OCI-LY1 (cell line): Measurements from ENCODE around the gene PIAS3.

ENCODE experiments used
- H2AFZ ChIP-seq: fragments of 200-600 bp; sonication (generic), shearing (Covaris generic); 2 replicates; pipeline ENCODE4 v1.6.0; 2014; ENCODE audit warnings: antibody characterized with exemption, mild to moderate bottlenecking, low read length
- H3F3A ChIP-seq: fragments of 200-600 bp; sonication (generic), shearing (Covaris generic); 2 replicates; pipeline ENCODE4 v1.6.0; 2014; ENCODE audit warnings: mild to moderate bottlenecking, antibody characterized with exemption, low read length, moderate library complexity; ENCODE audit not compliant: insufficient read depth
- H3K27ac ChIP-seq: fragments of 200-600 bp; sonication (generic); 2 replicates; pipeline ENCODE4 v1.5.1; 2014; ENCODE audit warnings: low read length, mixed run types, mild to moderate bottlenecking, low read depth; ENCODE audit not compliant: poor library complexity, severe bottlenecking
- H3K27me3 ChIP-seq: fragments of 200-600 bp; sonication (generic); 2 replicates; pipeline ENCODE4 v1.6.0; 2014; ENCODE audit warnings: antibody characterized with exemption, mild to moderate bottlenecking, low read length, moderate library complexity; ENCODE audit not compliant: insufficient read depth
- H3K36me3 ChIP-seq: fragments of 200-600 bp; sonication (generic); 2 replicates; pipeline ENCODE4 v1.6.1; 2014; ENCODE audit warnings: mild to moderate bottlenecking, antibody characterized with exemption, low read length, moderate library complexity, mixed read lengths; ENCODE audit not compliant: insufficient read depth
- H3K4me1 ChIP-seq: fragments of 200-600 bp; sonication (generic); 2 replicates; pipeline ENCODE4 v1.5.1; 2014; ENCODE audit warnings: mild to moderate bottlenecking, low read length, moderate library complexity; ENCODE audit not compliant: insufficient read depth, severe bottlenecking
- H3K4me2 ChIP-seq: fragments of 200-600 bp; sonication (generic), shearing (Covaris generic); 2 replicates; pipeline ENCODE4 v1.6.1; 2014; ENCODE audit warnings: low read length
- H3K4me3 ChIP-seq: fragments of 200-600 bp; sonication (generic); 2 replicates; pipeline ENCODE4 v1.5.1; 2014; ENCODE audit warnings: low read length, low read depth, mild to moderate bottlenecking, mixed read lengths; ENCODE audit not compliant: poor library complexity, severe bottlenecking
- H3K79me2 ChIP-seq: fragments of 200-600 bp; shearing (Covaris generic); 2 replicates; pipeline ENCODE4 v1.6.1; 2016; ENCODE audit warnings: mixed run types, low read length, mixed read lengths; ENCODE audit not compliant: insufficient read depth
- H3K9ac ChIP-seq: fragments of 200-600 bp; sonication (generic), shearing (Covaris generic); 2 replicates; pipeline ENCODE4 v1.6.1; 2014; ENCODE audit warnings: mild to moderate bottlenecking, low read length, mixed read lengths
- H3K9me2 ChIP-seq: fragments of 200-600 bp; sonication (generic), shearing (Covaris generic); 2 replicates; pipeline ENCODE4 v1.6.1; 2014; ENCODE audit warnings: low read depth, mild to moderate bottlenecking, low read length, mixed read lengths
- H3K9me3 ChIP-seq: fragments of 200-600 bp; shearing (Covaris generic); 2 replicates; pipeline ENCODE4 v1.6.1; 2014; ENCODE audit warnings: low read length, mixed read lengths
- H4K20me1 ChIP-seq: fragments of 200-600 bp; sonication (generic), shearing (Covaris generic); 2 replicates; pipeline ENCODE4 v1.6.0; 2016; ENCODE audit warnings: mild to moderate bottlenecking, low read length; ENCODE audit not compliant: insufficient read depth
- CTCF ChIP-seq: fragments of 200-600 bp; sonication (generic), shearing (Covaris generic); IDR thresholded peaks from 2 replicates; pipeline ENCODE4 v1.5.1; 2017; ENCODE audit warnings: mild to moderate bottlenecking, antibody characterized with exemption, low read length, moderate library complexity, mixed read lengths
- EZH2 ChIP-seq: fragments of 200-600 bp; sonication (generic), shearing (Covaris generic); IDR thresholded peaks from 2 replicates; pipeline ENCODE4 v1.8.0; 2017; ENCODE audit warnings: borderline replicate concordance, mixed run types, mild to moderate bottlenecking, antibody characterized with exemption, low read length, moderate library complexity, mixed read lengths

PIAS3 gene

GRCh38 chr1:145858901-145859490 is at the start of gene PIAS3:
Gene PIAS3, minus strand, starts transcription at chr1:145859081. Its CDS starts 91 bp downstream, at chr1:145858990.
- peak within 1 kb of the TSS; percentile 90 for H2AFZ ChIP-seq
- peaks cover 12% of the 10 kb centered on the region for H3K4me1 ChIP-seq
- peaks cover 10% of the 10 kb centered on the region; the same call in 1 of the 2 replicates for H3K36me3 ChIP-seq
- no peaks in the 10 kb centered on the region for H3K9me2 ChIP-seq
- H3K27me3 ChIP-seq, result no peaks in the 10 kb centered on the region
- H3K79me2 ChIP-seq, result no peaks in the 10 kb centered on the region
- peak within 1 kb of the TSS; percentile 4 for H3K27ac ChIP-seq
- H3K9me3 ChIP-seq, result no peaks in the 10 kb centered on the region
- H4K20me1 ChIP-seq, result no peaks in the 10 kb centered on the region
- H3K4me2 ChIP-seq, result peak within 1 kb of the TSS; percentile 66
- H3K4me3 ChIP-seq, result peak within 1 kb of the TSS; percentile 69
- H3F3A ChIP-seq, result no peaks in the 10 kb centered on the region
- TF ChIP-seq CTCF, result no peak
- no peak for TF ChIP-seq EZH2
- peak within 1 kb of the TSS; percentile 65 for H3K9ac ChIP-seq

GRCh38 chr1:145908653-145909052 is 49.8 kb upstream of the PIAS3 start:
- Histone ChIP-seq H4K20me1 (no peaks in the 10 kb centered on the region), H2AFZ (no peak overlapping the region)

GRCh38 chr1:145906954-145907753 is 48.3 kb upstream of the PIAS3 start:
- Histone ChIP-seq H3K27ac (no peak overlapping the region), H3F3A (no peaks in the 10 kb centered on the region; the same call in 1 of the 2 replicates), H4K20me1 (no peaks in the 10 kb centered on the region), H3K4me3 (no peak overlapping the region), H3K9me2 (no peaks in the 10 kb centered on the region), H3K4me2 (no peak overlapping the region), H3K27me3 (no peaks in the 10 kb centered on the region), H3K9ac (no peak overlapping the region), H3K9me3 (no peaks in the 10 kb centered on the region), H3K36me3 (peaks cover 16% of the 10 kb centered on the region; the same call in 1 of the 2 replicates), H3K79me2 (no peaks in the 10 kb centered on the region), H2AFZ (no peak overlapping the region), H3K4me1 (no peaks in the 10 kb centered on the region)
- TF ChIP-seq EZH2, result no peak
- no peak for TF ChIP-seq CTCF

More at GRCh38 chr1:145908653-145909052, 49.8 kb upstream of the PIAS3 start:
- Histone ChIP-seq H3K9ac (no peak overlapping the region), H3K4me1 (no peaks in the 10 kb centered on the region), H3K27ac (no peak overlapping the region), H3K9me2 (no peaks in the 10 kb centered on the region), H3K4me3 (no peak overlapping the region), H3F3A (no peaks in the 10 kb centered on the region; the same call in 1 of the 2 replicates), H3K4me2 (no peak overlapping the region), H3K79me2 (no peaks in the 10 kb centered on the region), H3K9me3 (no peaks in the 10 kb centered on the region), H3K27me3 (no peaks in the 10 kb centered on the region), H3K36me3 (peaks cover 16% of the 10 kb centered on the region; the same call in 1 of the 2 replicates)
- TF ChIP-seq CTCF (no peak), EZH2 (no peak)
